Activated T-helper 2 cell treated with anti-CD3 and anti-CD28 coated beads, Interferon-gamma antibody, Interleukin-2, Interleukin-4, amounts not matched to agents 10 μg/mL and 5 μg/mL and 100 μg/mL, durations not matched to agents 14 hours and 24 hours and 36 hours (primary cell): Measurements from ENCODE around the gene KLHL4. TPM values are rescaled to one million over a fixed set of nuclear protein-coding genes. Genes with fewer than 3 reads are reported as not detected.
"Not testable (repeated sequence)": the region's sequence is repeated elsewhere in the genome, so short reads cannot be mapped to it uniquely, and the experiment has no call there.

ENCODE experiments used
- DNase-seq: peaks from one replicate; pipeline ENCODE4 v3.0.0; 2021; ENCODE audit warnings: low spot score
- H3K27ac Mint-ChIP-seq: one replicate; pipeline ENCODE4 v1.8.0; 2021; ENCODE audit warnings: mixed read lengths
- H3K27me3 Mint-ChIP-seq: one replicate; pipeline ENCODE4 v1.8.0; 2021; ENCODE audit warnings: low read depth, mixed read lengths
- H3K36me3 Mint-ChIP-seq: one replicate; pipeline ENCODE4 v1.8.0; 2021; ENCODE audit warnings: low read depth, mixed read lengths
- H3K4me1 Mint-ChIP-seq: one replicate; pipeline ENCODE4 v1.8.0; 2021; ENCODE audit warnings: low read depth, mixed read lengths
- H3K4me3 Mint-ChIP-seq: one replicate; pipeline ENCODE4 v1.8.0; 2021; ENCODE audit warnings: low read depth, mild to moderate bottlenecking, moderate library complexity, mixed read lengths
- H3K9me3 Mint-ChIP-seq: one replicate; pipeline ENCODE4 v1.8.0; 2021; ENCODE audit warnings: mixed read lengths
- intact Hi-C: fragments of 100-400 bp; cut with micrococcal nuclease; formaldehyde crosslinking; loops from one replicate; pipeline ENCODE4 v1.15.1; 2023
- total RNA-seq: library from RNA; stranded (reverse); gene quantifications from 2 replicates; pipeline ENCODE4 v1.2.3, GENCODE V29; 2022

KLHL4 gene
- total RNA-seq, 1 donor from 2014 or later: not detected

- intact Hi-C loops: no loop called here
- no peaks in the 10 kb centered on the region for H3K4me1 Mint-ChIP-seq
- no peak overlapping the region for H3K4me3 Mint-ChIP-seq
- DNase-seq: no peak
- H3K36me3 Mint-ChIP-seq: no peaks in the 10 kb centered on the region
- H3K9me3 Mint-ChIP-seq: peaks cover 6% of the 10 kb centered on the region
- no peaks in the 10 kb centered on the region for H3K27me3 Mint-ChIP-seq
- no peak overlapping the region for H3K27ac Mint-ChIP-seq
These were observed 61.4 kb downstream of the KLHL4 start for GRCh38 chrX:87578978-87579377.

- Mint-ChIP-seq H3K27me3 (no peaks in the 10 kb centered on the region), H3K36me3 (no peaks in the 10 kb centered on the region), H3K9me3 (peaks cover 12% of the 10 kb centered on the region), H3K27ac (no peak overlapping the region), H3K4me1 (no peaks in the 10 kb centered on the region), H3K4me3 (no peak overlapping the region)
- no peak for DNase-seq
- intact Hi-C loops: no loop called here
These were observed 63.3 kb downstream of the KLHL4 start for GRCh38 chrX:87580862-87581261.

- Mint-ChIP-seq H3K9me3 (peaks cover 12% of the 10 kb centered on the region), H3K27ac (no peak overlapping the region), H3K36me3 (no peaks in the 10 kb centered on the region), H3K27me3 (no peaks in the 10 kb centered on the region), H3K4me1 (no peaks in the 10 kb centered on the region), H3K4me3 (no peak overlapping the region)
- DNase-seq: no peak
- intact Hi-C loops: no loop called here
These were observed 64.9 kb downstream of the KLHL4 start for GRCh38 chrX:87582453-87582852.

GRCh38 chrX:87583679-87584078 lies 66.1 kb downstream of the KLHL4 start:
- Mint-ChIP-seq H3K27ac (no peak overlapping the region), H3K4me1 (no peaks in the 10 kb centered on the region), H3K9me3 (peaks cover 16% of the 10 kb centered on the region), H3K36me3 (no peaks in the 10 kb centered on the region), H3K4me3 (no peak overlapping the region), H3K27me3 (no peaks in the 10 kb centered on the region)
- DNase-seq: no peak
- intact Hi-C loops: no loop called here

GRCh38 chrX:87616371-87616770 lies 98.8 kb downstream of the KLHL4 start:
- Mint-ChIP-seq H3K27ac (no peak overlapping the region), H3K27me3 (no peaks in the 10 kb centered on the region), H3K4me1 (no peaks in the 10 kb centered on the region), H3K9me3 (no peaks in the 10 kb centered on the region), H3K36me3 (no peaks in the 10 kb centered on the region), H3K4me3 (no peak overlapping the region)
- intact Hi-C loops: no loop called here
- DNase-seq: no peak

- Mint-ChIP-seq H3K27ac (no peak overlapping the region), H3K27me3 (no peaks in the 10 kb centered on the region), H3K4me1 (no peaks in the 10 kb centered on the region), H3K36me3 (no peaks in the 10 kb centered on the region), H3K9me3 (no peaks in the 10 kb centered on the region), H3K4me3 (no peak overlapping the region)
- intact Hi-C loops: no loop called here
- no peak for DNase-seq
These were observed 104.1 kb downstream of the KLHL4 start for GRCh38 chrX:87621697-87622096.

GRCh38 chrX:87626996-87627395 lies 109.4 kb downstream of the KLHL4 start:
- no peak for DNase-seq
- no peaks in the 10 kb centered on the region for H3K4me1 Mint-ChIP-seq
- no peaks in the 10 kb centered on the region for H3K9me3 Mint-ChIP-seq
- H3K4me3 Mint-ChIP-seq: no peak overlapping the region
- H3K27ac Mint-ChIP-seq: no peak overlapping the region
- H3K36me3 Mint-ChIP-seq: no peaks in the 10 kb centered on the region
- intact Hi-C loops: no loop called here
- H3K27me3 Mint-ChIP-seq: no peaks in the 10 kb centered on the region

GRCh38 chrX:87634361-87634760 lies 116.8 kb downstream of the KLHL4 start:
- H3K36me3 Mint-ChIP-seq: no peaks in the 10 kb centered on the region
- no peak for DNase-seq
- H3K27me3 Mint-ChIP-seq: no peaks in the 10 kb centered on the region
- no peak overlapping the region for H3K27ac Mint-ChIP-seq
- no peaks in the 10 kb centered on the region for H3K4me1 Mint-ChIP-seq
- H3K9me3 Mint-ChIP-seq: no peaks in the 10 kb centered on the region
- intact Hi-C loops: no loop called here
- no peak overlapping the region for H3K4me3 Mint-ChIP-seq

GRCh38 chrX:87636533-87636932 lies 118.9 kb downstream of the KLHL4 start:
- DNase-seq: no peak
- Mint-ChIP-seq H3K4me1 (no peaks in the 10 kb centered on the region), H3K9me3 (no peaks in the 10 kb centered on the region), H3K36me3 (no peaks in the 10 kb centered on the region), H3K27me3 (no peaks in the 10 kb centered on the region), H3K4me3 (no peak overlapping the region), H3K27ac (no peak overlapping the region)
- intact Hi-C loops: no loop called here

GRCh38 chrX:87641439-87641838 lies 123.8 kb downstream of the KLHL4 start:
- H3K36me3 Mint-ChIP-seq, H3K4me1 Mint-ChIP-seq, intact Hi-C loops, H3K27me3 Mint-ChIP-seq, H3K4me3 Mint-ChIP-seq, H3K27ac Mint-ChIP-seq, DNase-seq: not testable (repeated sequence)
- peaks cover 14% of the 10 kb centered on the region for H3K9me3 Mint-ChIP-seq

- Mint-ChIP-seq H3K9me3 (no peaks in the 10 kb centered on the region), H3K4me1 (no peaks in the 10 kb centered on the region), H3K36me3 (no peaks in the 10 kb centered on the region), H3K27me3 (no peaks in the 10 kb centered on the region), H3K27ac (no peak overlapping the region), H3K4me3 (no peak overlapping the region)
- no peak for DNase-seq
- intact Hi-C loops: no loop called here
These were observed 144.2 kb downstream of the KLHL4 start for GRCh38 chrX:87661761-87662160.

- H3K4me1 Mint-ChIP-seq: no peaks in the 10 kb centered on the region
- DNase-seq: no peak
- H3K27ac Mint-ChIP-seq: no peak overlapping the region
- H3K36me3 Mint-ChIP-seq: no peaks in the 10 kb centered on the region
- H3K9me3 Mint-ChIP-seq: no peaks in the 10 kb centered on the region
- no peak overlapping the region for H3K4me3 Mint-ChIP-seq
- intact Hi-C loops: no loop called here
- no peaks in the 10 kb centered on the region for H3K27me3 Mint-ChIP-seq
These were observed 145.8 kb downstream of the KLHL4 start for GRCh38 chrX:87663421-87663820.

- intact Hi-C loops: no loop called here
- no peak overlapping the region for H3K4me3 Mint-ChIP-seq
- H3K36me3 Mint-ChIP-seq: no peaks in the 10 kb centered on the region
- no peak overlapping the region for H3K27ac Mint-ChIP-seq
- no peak for DNase-seq
- H3K27me3 Mint-ChIP-seq: no peaks in the 10 kb centered on the region
- H3K4me1 Mint-ChIP-seq: no peaks in the 10 kb centered on the region
- no peaks in the 10 kb centered on the region for H3K9me3 Mint-ChIP-seq
These were observed 146.8 kb downstream of the KLHL4 start for GRCh38 chrX:87664381-87664780.

- Mint-ChIP-seq H3K4me3 (no peak overlapping the region), H3K27ac (no peak overlapping the region), H3K4me1 (no peaks in the 10 kb centered on the region), H3K9me3 (no peaks in the 10 kb centered on the region), H3K36me3 (no peaks in the 10 kb centered on the region), H3K27me3 (no peaks in the 10 kb centered on the region)
- no peak for DNase-seq
- intact Hi-C loops: no loop called here
These were observed 162.2 kb downstream of the KLHL4 start for GRCh38 chrX:87679849-87680248.
